ENCODE data around the gene ANKFN1. TPM values are rescaled to one million over a fixed set of nuclear protein-coding genes. Genes with fewer than 3 reads are reported as not detected.

Gene ANKFN1
- total RNA-seq, 3 donors from 2014 or later = 0.22 to 1.4 (median 0.60) TPM

GRCh38 chr17:56514899-56515298, 361.6 kb downstream of the ANKFN1 start:
- no peak overlapping the region for H3K4me3 ChIP-seq
- no peak for ATAC-seq
- TF ChIP-seq CTCF (IDR thresholded peaks at IDR 0.05) = no peak
- no peaks in the 10 kb centered on the region for H3K36me3 ChIP-seq (ENCODE audit: low read depth)
- no peaks in the 10 kb centered on the region for H3K4me1 ChIP-seq (ENCODE audit: low read depth)
- H3K9me3 ChIP-seq = no peaks in the 10 kb centered on the region
- intact Hi-C loops (cut with DNase I, micrococcal nuclease) = no loop called here
- no peak for DNase-seq

GRCh38 chr17:56521414-56522141, 368.3 kb downstream of the ANKFN1 start:
- DNase-seq = no peak
- Histone ChIP-seq H3K4me1 (ENCODE audit: low read depth) (no peaks in the 10 kb centered on the region), H3K36me3 (ENCODE audit: low read depth) (no peaks in the 10 kb centered on the region), H3K4me3 (no peak overlapping the region), H3K9me3 (no peaks in the 10 kb centered on the region)
- TF ChIP-seq CTCF (IDR thresholded peaks at IDR 0.05) = no peak
- intact Hi-C loops (cut with DNase I, micrococcal nuclease) = no loop called here
- ATAC-seq = no peak

- Histone ChIP-seq H3K9me3 (no peaks in the 10 kb centered on the region), H3K4me1 (ENCODE audit: low read depth) (no peaks in the 10 kb centered on the region), H3K4me3 (no peak overlapping the region), H3K36me3 (ENCODE audit: low read depth) (no peaks in the 10 kb centered on the region)
- TF ChIP-seq CTCF (IDR thresholded peaks at IDR 0.05) = no peak
- intact Hi-C loops (cut with DNase I, micrococcal nuclease) = no loop called here
- no peak for DNase-seq
- ATAC-seq = no peak
These were observed 369.8 kb downstream of the ANKFN1 start for GRCh38 chr17:56523042-56523441.

GRCh38 chr17:56528696-56529095, 375.4 kb downstream of the ANKFN1 start:
- DNase-seq (no peak), ATAC-seq (no peak)
- intact Hi-C loops (cut with DNase I, micrococcal nuclease) = no loop called here
- Histone ChIP-seq H3K4me3 (no peak overlapping the region), H3K4me1 (ENCODE audit: low read depth) (no peaks in the 10 kb centered on the region), H3K9me3 (no peaks in the 10 kb centered on the region), H3K36me3 (ENCODE audit: low read depth) (no peaks in the 10 kb centered on the region)
- no peak for TF ChIP-seq CTCF (IDR thresholded peaks at IDR 0.05)

GRCh38 chr17:56532926-56533325, 379.7 kb downstream of the ANKFN1 start:
- Histone ChIP-seq H3K36me3 (ENCODE audit: low read depth) (no peaks in the 10 kb centered on the region), H3K9me3 (no peaks in the 10 kb centered on the region), H3K4me1 (ENCODE audit: low read depth) (no peaks in the 10 kb centered on the region), H3K4me3 (no peak overlapping the region)
- no peak for TF ChIP-seq CTCF (IDR thresholded peaks at IDR 0.05)
- no peak for ATAC-seq
- no peak for DNase-seq
- intact Hi-C loops (cut with DNase I, micrococcal nuclease) = no loop called here

- intact Hi-C loops (cut with DNase I, micrococcal nuclease) = no loop called here
- ATAC-seq (no peak), DNase-seq (no peak)
- no peak overlapping the region for H3K4me3 ChIP-seq
- TF ChIP-seq CTCF (IDR thresholded peaks at IDR 0.05) = no peak
- no peaks in the 10 kb centered on the region for H3K9me3 ChIP-seq
- no peaks in the 10 kb centered on the region for H3K4me1 ChIP-seq (ENCODE audit: low read depth)
- no peaks in the 10 kb centered on the region for H3K36me3 ChIP-seq (ENCODE audit: low read depth)
These were observed 383.5 kb downstream of the ANKFN1 start for GRCh38 chr17:56536766-56537165.
